HG02970 (cell line): ENCODE results near the gene GOLGB1.
"Not testable (repeated sequence)": the region's sequence is repeated elsewhere in the genome, so short reads cannot be mapped to it uniquely, and the experiment has no call there.

ENCODE experiments used
- ATAC-seq: cut with Tn5 transposase; IDR thresholded peaks from one replicate; pipeline ENCODE4 v1.9.1; 2021; ENCODE audit warnings: mild to moderate bottlenecking, moderate library complexity, moderate number of reproducible peaks; ENCODE audit not compliant: unreplicated experiment, low FRiP score

The GOLGB1 gene, protein sequence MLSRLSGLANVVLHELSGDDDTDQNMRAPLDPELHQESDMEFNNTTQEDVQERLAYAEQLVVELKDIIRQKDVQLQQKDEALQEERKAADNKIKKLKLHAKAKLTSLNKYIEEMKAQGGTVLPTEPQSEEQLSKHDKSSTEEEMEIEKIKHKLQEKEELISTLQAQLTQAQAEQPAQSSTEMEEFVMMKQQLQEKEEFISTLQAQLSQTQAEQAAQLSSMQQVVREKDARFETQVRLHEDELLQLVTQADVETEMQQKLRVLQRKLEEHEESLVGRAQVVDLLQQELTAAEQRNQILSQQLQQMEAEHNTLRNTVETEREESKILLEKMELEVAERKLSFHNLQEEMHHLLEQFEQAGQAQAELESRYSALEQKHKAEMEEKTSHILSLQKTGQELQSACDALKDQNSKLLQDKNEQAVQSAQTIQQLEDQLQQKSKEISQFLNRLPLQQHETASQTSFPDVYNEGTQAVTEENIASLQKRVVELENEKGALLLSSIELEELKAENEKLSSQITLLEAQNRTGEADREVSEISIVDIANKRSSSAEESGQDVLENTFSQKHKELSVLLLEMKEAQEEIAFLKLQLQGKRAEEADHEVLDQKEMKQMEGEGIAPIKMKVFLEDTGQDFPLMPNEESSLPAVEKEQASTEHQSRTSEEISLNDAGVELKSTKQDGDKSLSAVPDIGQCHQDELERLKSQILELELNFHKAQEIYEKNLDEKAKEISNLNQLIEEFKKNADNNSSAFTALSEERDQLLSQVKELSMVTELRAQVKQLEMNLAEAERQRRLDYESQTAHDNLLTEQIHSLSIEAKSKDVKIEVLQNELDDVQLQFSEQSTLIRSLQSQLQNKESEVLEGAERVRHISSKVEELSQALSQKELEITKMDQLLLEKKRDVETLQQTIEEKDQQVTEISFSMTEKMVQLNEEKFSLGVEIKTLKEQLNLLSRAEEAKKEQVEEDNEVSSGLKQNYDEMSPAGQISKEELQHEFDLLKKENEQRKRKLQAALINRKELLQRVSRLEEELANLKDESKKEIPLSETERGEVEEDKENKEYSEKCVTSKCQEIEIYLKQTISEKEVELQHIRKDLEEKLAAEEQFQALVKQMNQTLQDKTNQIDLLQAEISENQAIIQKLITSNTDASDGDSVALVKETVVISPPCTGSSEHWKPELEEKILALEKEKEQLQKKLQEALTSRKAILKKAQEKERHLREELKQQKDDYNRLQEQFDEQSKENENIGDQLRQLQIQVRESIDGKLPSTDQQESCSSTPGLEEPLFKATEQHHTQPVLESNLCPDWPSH (N-terminal part only)

DNA sequence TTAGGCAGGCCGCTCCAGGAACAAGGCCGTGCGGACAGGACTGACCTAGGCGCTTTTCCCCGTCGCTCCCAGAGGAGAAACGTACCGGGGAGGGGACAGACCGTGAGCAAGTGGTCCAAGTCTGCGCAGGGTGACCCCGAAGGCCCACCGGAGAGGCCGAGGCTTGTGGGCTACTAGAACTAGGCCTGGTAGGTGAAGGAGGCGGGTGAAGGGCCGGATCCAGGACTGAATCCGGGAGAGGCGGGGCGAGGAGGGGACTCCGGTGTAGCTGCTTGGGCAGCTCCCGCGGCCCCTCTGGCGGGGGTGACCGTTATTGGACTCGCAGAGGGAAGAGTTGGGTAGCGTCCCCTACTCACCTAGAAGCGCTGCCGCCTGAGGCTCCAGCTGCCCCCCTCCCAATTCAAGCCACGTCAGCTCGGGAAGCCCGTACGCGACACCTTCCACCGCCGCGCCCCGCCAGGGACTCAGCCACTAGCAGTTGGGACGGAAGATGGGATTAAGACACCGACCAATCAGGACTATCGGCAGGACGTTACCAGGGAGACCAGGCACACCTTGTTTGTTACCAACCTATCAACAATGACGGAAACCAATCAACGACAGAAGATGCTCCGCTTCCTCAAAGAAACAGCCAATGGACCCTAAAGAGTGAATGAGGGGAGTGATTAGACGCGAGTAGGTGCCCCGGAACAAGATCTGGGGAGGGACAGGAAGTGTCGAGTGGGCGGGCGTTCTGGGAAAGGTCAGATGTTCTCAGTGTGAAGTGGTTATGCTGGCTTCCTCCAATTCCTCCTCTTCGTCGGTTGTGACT, at the start of gene GOLGB1:
TSS of gene GOLGB1 (minus strand) at position 466 of the 811 bp plus-strand sequence. CDS start 18,770 bp downstream, outside the sequence.
- peak; percentile 95 for ATAC-seq

DNA sequence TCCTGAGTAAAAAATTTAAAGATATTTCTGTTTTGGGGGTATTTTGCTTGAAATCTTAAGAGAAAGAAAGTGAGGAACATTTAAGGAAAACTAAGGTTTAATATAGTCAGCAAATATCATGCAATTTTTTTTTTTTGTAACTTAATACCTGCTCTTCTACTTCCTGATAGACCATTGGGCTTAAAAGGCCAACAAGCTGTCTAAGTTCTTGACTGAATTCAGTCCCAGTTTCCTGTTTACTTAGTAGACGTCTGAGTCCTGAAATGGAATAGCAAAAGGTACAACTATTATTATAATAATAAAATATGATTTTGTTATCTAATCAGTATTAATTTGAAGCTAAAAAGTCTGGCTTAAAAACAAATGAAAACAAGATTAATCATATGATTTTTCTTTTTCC, 47.4 kb upstream of the GOLGB1 start:
- ATAC-seq, result no peak

DNA sequence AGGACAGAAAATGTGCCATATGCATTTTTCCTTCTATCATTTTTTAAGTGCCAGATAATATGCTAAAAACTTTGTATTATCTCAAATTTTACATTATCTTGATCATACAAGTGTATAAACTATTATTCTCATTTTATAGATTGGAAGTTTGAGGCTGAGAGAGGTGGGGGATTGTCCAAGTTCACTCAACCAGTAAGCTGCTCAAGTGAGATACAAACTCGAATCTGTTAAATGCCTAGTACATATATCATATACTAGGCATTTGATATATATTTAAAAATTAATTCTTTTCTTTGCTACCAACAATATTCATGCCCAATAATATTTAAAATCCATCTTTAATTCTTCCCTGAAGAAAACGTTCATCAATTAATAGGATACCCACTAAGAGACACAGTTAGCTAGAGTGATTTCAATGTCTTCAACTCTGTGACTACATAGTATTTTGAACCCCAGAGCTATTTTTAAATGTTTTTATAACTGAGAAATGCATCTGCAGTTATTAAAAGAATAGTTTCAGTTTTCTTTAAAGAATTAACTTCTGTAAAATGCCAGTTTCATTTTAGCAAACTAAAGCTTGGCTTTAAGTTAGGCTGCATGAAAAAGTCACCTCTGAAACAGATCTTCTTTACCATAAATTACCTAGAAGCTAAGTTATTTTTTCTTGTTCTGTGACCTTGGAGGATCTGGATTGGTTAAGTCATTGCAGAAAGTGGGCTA, 44.9 kb upstream of the GOLGB1 start:
- no peak for ATAC-seq

DNA sequence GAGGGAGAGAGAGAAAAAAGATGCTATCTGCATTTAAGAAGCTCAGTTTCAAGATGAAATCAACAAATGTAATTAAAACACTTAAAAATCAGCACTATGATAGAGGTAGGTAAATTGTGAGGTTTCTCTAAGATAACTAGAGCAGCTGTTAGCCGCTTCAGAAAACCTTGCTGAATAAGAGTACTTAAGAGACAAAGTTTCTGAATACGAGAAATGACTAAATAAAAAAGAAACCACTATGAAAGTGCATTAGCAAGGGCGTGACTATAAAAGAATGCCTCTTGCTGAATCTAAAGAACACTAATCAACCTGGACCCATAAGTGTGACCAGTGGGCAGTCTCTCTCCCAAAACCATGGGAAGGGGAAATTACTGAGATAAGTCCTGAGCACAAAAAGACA, 43.5 kb upstream of the GOLGB1 start:
- no peak for ATAC-seq

DNA sequence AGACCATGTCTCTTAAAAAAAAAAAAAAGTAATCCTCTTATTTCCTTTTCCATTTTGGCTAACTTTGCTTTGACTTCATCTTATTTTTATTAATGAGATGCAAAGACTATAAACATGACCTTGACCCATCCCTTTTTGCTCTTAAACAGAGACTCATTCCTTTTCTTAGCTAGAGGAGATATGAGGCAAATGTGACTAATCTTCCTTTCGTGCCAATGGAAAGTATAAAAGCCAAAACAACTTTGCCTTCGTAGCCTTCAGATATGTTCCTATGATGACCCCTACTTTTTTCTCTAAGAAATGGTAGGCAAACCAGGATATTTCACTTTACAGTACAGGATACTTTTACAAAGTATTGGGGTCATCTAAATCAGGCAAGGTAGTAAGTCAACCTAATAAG, 36.9 kb upstream of the GOLGB1 start:
- no peak for ATAC-seq

DNA sequence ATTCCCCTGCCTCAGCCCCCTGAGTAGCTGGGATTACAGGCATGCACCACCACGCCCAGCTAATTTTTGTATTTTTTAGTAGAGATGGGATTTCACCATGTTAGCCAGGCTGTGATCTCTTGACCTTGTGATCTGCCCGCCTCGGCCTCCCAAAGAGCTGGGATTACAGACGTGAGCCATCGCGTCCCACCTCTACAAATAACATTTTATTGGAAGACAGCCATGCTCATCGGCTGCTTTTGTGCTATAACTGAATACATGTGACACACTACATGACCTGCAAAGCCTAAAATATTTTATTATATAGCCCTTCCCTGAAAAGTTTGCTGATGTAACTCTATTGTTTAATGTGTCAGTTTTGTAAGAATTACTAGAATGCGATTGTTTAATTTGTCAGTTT, 33.2 kb upstream of the GOLGB1 start:
- not testable (repeated sequence) for ATAC-seq

DNA sequence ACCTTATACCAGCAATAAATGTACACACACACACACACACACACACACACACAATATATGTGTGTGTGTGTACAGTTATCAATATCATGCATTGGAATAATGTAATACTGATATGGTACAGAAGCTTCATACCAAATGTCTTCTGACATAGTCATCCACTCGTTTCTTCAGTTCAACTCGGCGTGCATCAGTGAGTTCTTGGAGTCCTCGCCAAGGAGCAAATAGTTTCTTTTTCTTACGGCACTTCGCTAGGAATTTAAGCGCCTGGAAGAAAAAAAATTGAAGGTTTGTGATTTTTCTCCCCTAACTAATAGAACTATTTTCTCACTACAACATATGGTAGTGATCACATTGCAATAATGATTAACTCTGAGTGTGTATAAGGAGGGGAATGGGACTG, 32.1 kb upstream of the GOLGB1 start:
- ATAC-seq, result no peak

DNA sequence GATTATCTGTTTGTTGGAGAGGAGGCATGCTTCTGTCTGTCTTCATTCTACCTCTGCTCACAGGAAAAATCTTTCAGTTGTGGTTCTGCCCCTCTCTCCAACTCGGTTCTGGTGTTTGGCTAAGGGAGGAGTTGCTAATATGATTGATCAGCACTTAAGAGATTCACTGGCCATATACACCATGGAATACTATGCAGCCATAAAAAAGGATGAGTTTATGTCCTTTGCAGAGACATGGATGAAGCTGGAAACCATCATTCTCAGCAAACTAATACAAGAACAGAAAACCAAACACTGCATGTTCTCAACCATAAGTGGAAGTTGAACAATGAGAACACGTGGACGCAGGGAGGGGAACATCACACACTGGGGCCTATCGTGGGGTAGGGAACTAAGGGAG, 25.6 kb upstream of the GOLGB1 start:
- not testable (repeated sequence) for ATAC-seq

DNA sequence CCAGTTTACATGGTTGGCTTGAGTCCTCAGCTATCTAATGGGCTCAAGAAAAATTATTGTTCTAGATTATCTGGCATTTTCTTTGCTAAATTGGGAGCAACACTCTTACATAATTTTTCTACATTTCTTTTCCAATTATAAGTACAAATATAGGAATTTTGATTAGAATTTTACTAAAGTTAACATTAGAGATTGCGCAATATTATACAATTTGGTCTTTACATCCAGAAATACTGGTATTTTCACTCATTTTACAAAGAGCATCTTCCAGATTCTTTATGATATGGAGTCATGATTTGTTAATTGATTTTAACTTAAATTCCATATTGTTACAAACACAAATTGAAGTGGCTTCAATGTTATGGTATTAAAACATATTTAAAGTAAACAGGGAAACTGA, 19.7 kb upstream of the GOLGB1 start:
- no peak for ATAC-seq

DNA sequence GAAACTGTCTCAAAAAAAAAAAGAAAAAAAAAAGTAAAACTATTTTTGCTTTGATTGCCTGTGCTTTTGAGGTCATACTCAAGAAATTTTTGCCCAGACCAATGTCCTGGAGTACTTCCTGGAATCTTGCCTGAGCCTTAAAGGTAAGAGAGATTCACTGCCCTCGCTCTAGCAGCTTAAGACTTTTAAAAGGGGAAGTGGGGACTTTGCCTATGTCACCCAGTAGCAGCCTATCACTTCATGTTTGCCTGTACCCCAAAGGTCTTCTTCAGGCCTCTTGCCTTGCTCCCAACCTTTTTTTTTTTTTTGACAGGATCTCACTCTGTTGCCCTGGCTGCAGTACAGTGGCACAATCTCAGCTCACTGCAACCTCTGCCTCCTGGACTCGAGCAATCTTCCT, 18.9 kb upstream of the GOLGB1 start:
- ATAC-seq, result no peak

DNA sequence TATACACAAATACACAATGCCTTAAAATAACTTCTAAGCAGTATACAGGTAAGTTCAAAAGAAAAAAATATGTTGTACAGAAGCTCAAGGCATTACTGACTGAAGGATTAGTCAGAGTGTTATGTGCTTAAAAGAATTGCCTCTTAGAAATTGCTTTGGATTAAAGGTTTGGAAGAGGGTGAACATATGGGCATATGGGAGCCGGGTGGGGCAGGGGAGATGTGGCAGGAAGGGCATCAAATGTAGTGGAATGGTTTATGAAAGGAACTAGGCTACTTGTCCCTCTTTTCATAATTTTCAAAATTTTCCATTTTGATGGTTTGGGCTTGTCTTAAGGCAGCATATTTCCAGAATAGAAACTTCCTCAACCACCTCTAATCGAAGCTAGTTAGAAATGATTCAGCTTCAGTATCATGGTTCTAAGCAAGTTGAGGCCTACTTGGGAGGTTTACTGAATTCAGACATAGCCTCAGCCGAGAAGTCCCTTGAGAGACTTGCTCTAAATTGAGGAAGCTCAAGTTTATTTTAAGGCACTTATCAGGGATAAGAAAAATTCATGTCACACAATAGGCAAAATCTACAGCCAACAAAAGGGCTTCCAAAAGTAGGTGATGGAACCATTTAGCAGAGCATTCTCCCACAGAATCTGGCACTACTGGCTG, 10.1 kb upstream of the GOLGB1 start:
- ATAC-seq, result no peak

DNA sequence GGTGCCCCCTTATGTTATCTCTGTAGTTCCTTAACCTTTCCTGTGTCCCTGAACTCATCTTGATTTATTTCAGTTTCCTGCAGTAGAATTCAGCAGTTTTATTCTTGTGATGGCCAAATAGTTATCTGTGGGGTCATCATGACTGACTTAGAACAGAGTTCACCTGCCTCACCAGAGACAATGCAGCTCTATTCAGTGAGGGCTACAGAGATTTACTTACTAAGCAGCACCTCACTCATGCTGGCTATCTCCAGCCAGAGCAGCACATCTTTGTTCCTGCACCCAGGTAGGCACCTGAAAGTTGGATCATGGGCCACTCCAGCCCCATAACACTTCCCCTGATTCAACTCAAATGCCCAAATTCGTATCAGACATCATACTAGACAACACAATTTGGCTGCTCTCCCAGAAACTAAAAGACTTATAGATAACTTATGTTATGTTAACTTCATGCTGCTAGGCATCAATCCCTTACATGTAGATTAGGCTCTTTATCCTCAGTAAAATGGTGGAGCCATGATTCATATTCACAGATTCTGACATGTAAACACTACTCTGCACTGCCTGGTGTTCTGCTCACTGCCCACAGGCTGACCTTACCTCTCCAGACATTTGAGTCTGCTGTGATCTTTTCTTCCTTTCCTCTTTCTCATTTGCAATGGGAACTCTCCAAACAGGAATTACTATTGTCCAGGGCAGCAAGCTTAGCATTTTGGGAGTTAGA, 9.3 kb upstream of the GOLGB1 start:
- no peak for ATAC-seq

DNA sequence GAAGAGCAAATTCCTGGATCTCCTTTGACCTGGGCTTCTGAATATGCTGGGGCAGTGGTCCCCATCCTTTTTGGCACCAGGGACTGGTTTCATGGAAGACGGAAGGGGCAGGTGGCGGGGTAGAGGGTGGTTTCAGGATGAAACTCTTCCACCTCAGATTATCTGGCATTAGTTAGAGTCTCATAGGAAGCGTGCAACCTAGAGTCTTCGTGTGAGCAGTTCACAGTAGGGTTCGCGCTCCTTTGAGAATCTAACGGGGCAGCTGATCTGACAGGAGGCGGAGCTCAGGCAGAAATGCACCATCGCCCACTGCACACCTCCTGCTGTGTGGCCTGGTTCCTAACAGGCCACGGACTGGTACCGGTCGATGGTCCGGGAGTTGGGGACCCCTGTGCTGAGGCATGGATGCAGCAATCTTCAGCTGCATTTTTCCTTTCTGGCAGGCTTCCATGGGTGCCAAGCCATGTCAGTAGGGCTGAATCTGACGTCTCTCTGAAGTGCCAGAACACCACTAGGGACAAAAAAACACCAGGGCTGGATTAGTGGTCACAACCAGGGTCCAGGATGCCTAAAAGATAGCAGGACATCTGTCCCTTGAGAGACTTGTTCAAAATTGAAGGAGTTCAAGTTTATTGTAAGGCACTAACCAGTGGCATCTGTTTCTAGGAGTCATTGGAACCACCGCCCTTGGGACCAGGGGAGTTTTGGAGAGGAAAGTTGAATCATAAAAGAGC, 8.4 kb upstream of the GOLGB1 start:
- ATAC-seq, result no peak

DNA sequence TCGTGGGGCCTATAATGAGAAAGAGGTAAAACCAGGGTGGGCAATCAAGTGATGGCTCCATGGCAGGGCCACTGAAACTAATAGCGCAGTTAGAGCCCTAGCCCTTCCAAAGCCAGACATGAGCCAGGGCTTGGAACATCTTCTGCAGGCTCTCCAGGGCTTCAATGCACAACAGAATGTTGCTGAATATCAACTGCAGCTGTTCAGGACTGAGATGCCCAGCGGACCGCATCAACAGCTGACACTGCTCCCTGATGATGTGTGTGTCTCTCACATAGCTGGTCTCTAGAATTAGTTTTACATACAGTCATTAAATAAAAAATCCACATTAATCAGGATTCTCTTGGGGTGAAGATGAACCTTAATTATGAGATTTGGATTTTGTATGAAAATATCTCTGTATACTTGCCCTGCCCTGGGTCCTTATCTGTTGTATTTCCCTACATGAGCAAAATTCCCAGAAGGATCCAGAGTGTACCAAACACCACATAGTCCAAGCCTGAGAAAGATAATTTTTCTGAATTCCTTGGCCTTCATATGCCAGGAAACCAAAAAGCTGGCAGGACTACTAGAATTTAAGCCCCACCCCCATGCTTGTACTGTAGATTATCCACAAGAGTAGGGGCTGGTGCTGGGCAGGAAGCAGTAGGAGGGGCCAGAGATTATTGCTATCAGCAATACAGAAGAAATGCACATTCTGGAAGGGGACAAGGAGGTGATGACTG, 7.7 kb upstream of the GOLGB1 start:
- no peak for ATAC-seq

DNA sequence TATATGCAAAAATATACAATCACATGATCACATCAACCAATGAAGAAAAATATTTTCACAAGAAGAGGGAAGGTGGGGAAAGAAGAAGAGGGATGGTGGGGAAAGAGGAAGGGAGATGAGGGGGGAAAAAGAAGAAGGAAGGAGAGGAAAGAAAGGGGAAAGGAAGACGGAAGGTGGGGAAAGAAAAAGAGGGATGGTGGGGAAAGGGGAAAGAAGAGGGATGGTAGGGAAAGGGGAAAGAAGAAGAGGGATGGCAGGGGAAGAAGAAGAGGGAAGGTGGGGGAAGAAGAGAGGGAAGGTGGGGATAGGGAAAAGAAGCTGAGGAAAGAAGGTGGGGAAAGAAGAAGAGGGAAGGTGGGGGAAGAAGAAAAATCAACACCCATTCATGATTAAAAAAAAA, 3.2 kb upstream of the GOLGB1 start:
- no peak for ATAC-seq

DNA sequence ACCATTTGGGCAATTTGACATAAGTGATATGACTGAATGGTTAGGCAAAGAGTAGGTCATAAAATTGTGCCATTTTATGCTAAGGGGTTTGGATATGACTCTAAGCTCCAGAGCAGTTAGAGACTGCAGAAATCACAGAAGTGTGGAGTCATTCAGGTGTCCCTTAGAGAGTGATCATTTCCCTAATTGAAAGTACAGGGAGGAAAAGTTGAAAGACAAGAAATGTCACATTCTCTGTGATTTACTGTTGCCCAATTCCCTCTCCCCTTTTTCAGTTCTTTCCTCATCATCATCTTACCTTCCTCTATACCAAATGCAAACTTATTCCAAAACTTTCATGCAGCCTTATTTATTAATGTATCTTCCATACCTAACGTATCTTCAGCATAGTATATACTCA, 2.7 kb upstream of the GOLGB1 start:
- ATAC-seq, result no peak

DNA sequence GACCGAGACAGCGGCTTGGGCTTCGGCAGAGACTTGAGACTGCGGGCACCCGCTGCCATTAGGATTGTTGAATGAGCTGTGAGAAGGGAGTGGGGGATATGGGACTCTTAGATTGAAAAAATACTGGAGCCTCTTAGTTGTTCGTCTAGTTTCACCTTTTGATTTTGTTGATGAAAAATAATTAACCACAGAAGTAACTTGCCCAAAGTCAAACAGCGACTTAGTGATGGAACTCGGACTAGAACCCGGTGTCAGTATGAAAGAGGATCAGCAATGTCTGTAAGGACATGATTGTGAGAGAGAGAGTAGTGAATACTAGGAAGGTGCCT, 510 bp upstream of the GOLGB1 start:
- ATAC-seq, result no peak
